IPS-15b (cell line): ENCODE data around the gene KCNMB2.

Experiments
- H3K27me3 ChIP-seq: one replicate; pipeline ENCODE4 v1.6.1; 2013; ENCODE audit warnings: low read length; ENCODE audit not compliant: control insufficient read depth, insufficient read depth
- H3K36me3 ChIP-seq: one replicate; pipeline ENCODE4 v1.6.1; 2013; ENCODE audit warnings: low read length; ENCODE audit not compliant: control insufficient read depth, insufficient read depth
- H3K4me1 ChIP-seq: one replicate; pipeline ENCODE4 v1.6.1; 2013; ENCODE audit warnings: mild to moderate bottlenecking, low read length; ENCODE audit not compliant: control insufficient read depth, insufficient read depth
- H3K4me3 ChIP-seq: one replicate; pipeline ENCODE4 v1.5.1; 2013; ENCODE audit warnings: low read depth, low read length
- H3K9ac ChIP-seq: one replicate; pipeline ENCODE4 v1.6.1; 2013; ENCODE audit warnings: low read depth, mild to moderate bottlenecking, low read length
- H3K9me3 ChIP-seq: one replicate; pipeline ENCODE4 v1.6.1; 2013; ENCODE audit warnings: mild to moderate bottlenecking, low read length; ENCODE audit not compliant: control insufficient read depth, insufficient read depth

The KCNMB2 gene

GRCh38 chr3:178807694-178808093 lies 271.5 kb downstream of the KCNMB2 start:
- no peak overlapping the region for H3K4me3 ChIP-seq
- no peaks in the 10 kb centered on the region for H3K27me3 ChIP-seq
- no peak overlapping the region for H3K9ac ChIP-seq
- H3K36me3 ChIP-seq: no peaks in the 10 kb centered on the region
- no peaks in the 10 kb centered on the region for H3K4me1 ChIP-seq
- no peaks in the 10 kb centered on the region for H3K9me3 ChIP-seq

GRCh38 chr3:178808748-178809147 lies 272.5 kb downstream of the KCNMB2 start:
- Histone ChIP-seq H3K4me1 (no peaks in the 10 kb centered on the region), H3K4me3 (no peak overlapping the region), H3K9me3 (no peaks in the 10 kb centered on the region), H3K36me3 (no peaks in the 10 kb centered on the region), H3K27me3 (no peaks in the 10 kb centered on the region), H3K9ac (no peak overlapping the region)

GRCh38 chr3:178810181-178810580 lies 273.9 kb downstream of the KCNMB2 start:
- Histone ChIP-seq H3K9me3 (no peaks in the 10 kb centered on the region), H3K4me3 (no peak overlapping the region), H3K36me3 (no peaks in the 10 kb centered on the region), H3K4me1 (no peaks in the 10 kb centered on the region), H3K27me3 (no peaks in the 10 kb centered on the region), H3K9ac (no peak overlapping the region)

- H3K27me3 ChIP-seq: no peaks in the 10 kb centered on the region
- no peaks in the 10 kb centered on the region for H3K9me3 ChIP-seq
- no peak overlapping the region for H3K9ac ChIP-seq
- H3K4me1 ChIP-seq: no peaks in the 10 kb centered on the region
- H3K36me3 ChIP-seq: no peaks in the 10 kb centered on the region
- no peak overlapping the region for H3K4me3 ChIP-seq
Measured at GRCh38 chr3:178822722-178823121, 286.5 kb downstream of the KCNMB2 start.

- Histone ChIP-seq H3K9me3 (no peaks in the 10 kb centered on the region), H3K36me3 (no peaks in the 10 kb centered on the region), H3K4me3 (no peak overlapping the region), H3K27me3 (no peaks in the 10 kb centered on the region), H3K4me1 (peaks cover 1% of the 10 kb centered on the region), H3K9ac (no peak overlapping the region)
Measured at GRCh38 chr3:178823150-178823549, 286.9 kb downstream of the KCNMB2 start.

GRCh38 chr3:178823591-178824246 lies 287.5 kb downstream of the KCNMB2 start:
- no peak overlapping the region for H3K9ac ChIP-seq
- peaks cover 2% of the 10 kb centered on the region for H3K4me1 ChIP-seq
- no peaks in the 10 kb centered on the region for H3K36me3 ChIP-seq
- no peaks in the 10 kb centered on the region for H3K9me3 ChIP-seq
- no peak overlapping the region for H3K4me3 ChIP-seq
- H3K27me3 ChIP-seq: no peaks in the 10 kb centered on the region

GRCh38 chr3:178826435-178827123 lies 290.3 kb downstream of the KCNMB2 start:
- Histone ChIP-seq H3K4me1 (peaks cover 2% of the 10 kb centered on the region), H3K9me3 (no peaks in the 10 kb centered on the region), H3K4me3 (no peak overlapping the region), H3K36me3 (no peaks in the 10 kb centered on the region), H3K9ac (no peak overlapping the region), H3K27me3 (no peaks in the 10 kb centered on the region)

- peaks cover 2% of the 10 kb centered on the region for H3K4me1 ChIP-seq
- H3K36me3 ChIP-seq: no peaks in the 10 kb centered on the region
- no peaks in the 10 kb centered on the region for H3K27me3 ChIP-seq
- H3K9me3 ChIP-seq: no peaks in the 10 kb centered on the region
- H3K9ac ChIP-seq: no peak overlapping the region
- no peak overlapping the region for H3K4me3 ChIP-seq
Measured at GRCh38 chr3:178827285-178827856, 291.1 kb downstream of the KCNMB2 start.

GRCh38 chr3:178833695-178834094 lies 297.5 kb downstream of the KCNMB2 start:
- Histone ChIP-seq H3K36me3 (no peaks in the 10 kb centered on the region), H3K4me1 (no peaks in the 10 kb centered on the region), H3K27me3 (no peaks in the 10 kb centered on the region), H3K9me3 (no peaks in the 10 kb centered on the region), H3K9ac (no peak overlapping the region), H3K4me3 (no peak overlapping the region)

GRCh38 chr3:178835033-178835432 lies 298.8 kb downstream of the KCNMB2 start:
- no peaks in the 10 kb centered on the region for H3K36me3 ChIP-seq
- no peaks in the 10 kb centered on the region for H3K4me1 ChIP-seq
- no peaks in the 10 kb centered on the region for H3K9me3 ChIP-seq
- H3K4me3 ChIP-seq: no peak overlapping the region
- H3K9ac ChIP-seq: no peak overlapping the region
- H3K27me3 ChIP-seq: no peaks in the 10 kb centered on the region

- no peaks in the 10 kb centered on the region for H3K9me3 ChIP-seq
- no peak overlapping the region for H3K4me3 ChIP-seq
- H3K36me3 ChIP-seq: no peaks in the 10 kb centered on the region
- H3K4me1 ChIP-seq: no peaks in the 10 kb centered on the region
- H3K9ac ChIP-seq: no peak overlapping the region
- H3K27me3 ChIP-seq: no peaks in the 10 kb centered on the region
Measured at GRCh38 chr3:178837512-178837911, 301.3 kb downstream of the KCNMB2 start.

- H3K9ac ChIP-seq: no peak overlapping the region
- no peaks in the 10 kb centered on the region for H3K4me1 ChIP-seq
- H3K27me3 ChIP-seq: no peaks in the 10 kb centered on the region
- no peaks in the 10 kb centered on the region for H3K36me3 ChIP-seq
- H3K4me3 ChIP-seq: no peak overlapping the region
- H3K9me3 ChIP-seq: no peaks in the 10 kb centered on the region
Measured at GRCh38 chr3:178840586-178840985, 304.4 kb downstream of the KCNMB2 start.
